H1 (cell line): ENCODE measurements around the gene HS6ST3. TPM values are rescaled to one million over a fixed set of nuclear protein-coding genes. Genes with fewer than 3 reads are reported as not detected.

Source experiments
- CTCF ChIA-PET: fragments of 300-600 bp; sonication (Branson Sonifier 250); formaldehyde crosslinking; loops from one replicate; lab custom pipeline; 2021; ENCODE audit not compliant: partially characterized antibody; lab: Charles Lee
- POLR2A ChIA-PET: fragments of 300-600 bp; sonication (Branson Sonifier 250); formaldehyde crosslinking; loops from one replicate; lab custom pipeline; 2021; ENCODE audit warnings: inconsistent platforms; ENCODE audit not compliant: partially characterized antibody; lab: Charles Lee
- DNase-seq, 2 experiments: peaks; one replicate each; pipeline versions ENCODE4 v3.0.0 to v3.0.0-alpha.2; 2010 to 2022; ENCODE audit warnings: low spot score in 2 of 2, low read depth in 1 of 2, mixed read lengths in 1 of 2
- FAIRE-seq: peaks from 2 replicates; lab custom pipeline; 2011; peaks lifted over from hg19 to GRCh38; lab: Jason Lieb, UNC
- H2AFZ ChIP-seq: 2 replicates; pipeline ENCODE4 v1.8.1; 2012; ENCODE audit warnings: low read length, inconsistent platforms
- H2AK5ac ChIP-seq: 2 replicates; pipeline ENCODE4 v1.6.1; 2013; ENCODE audit warnings: low read depth, low read length
- H2BK120ac ChIP-seq: replicated peaks from 2 replicates; pipeline ENCODE3; 2013; ENCODE audit warnings: low read depth, low read length, inconsistent platforms
- H2BK12ac ChIP-seq: 2 replicates; pipeline ENCODE4 v1.6.1; 2013; ENCODE audit warnings: low read depth, low read length
- H2BK15ac ChIP-seq: 2 replicates; pipeline ENCODE4 v1.6.1; 2013; ENCODE audit warnings: low read length
- H2BK20ac ChIP-seq: 2 replicates; pipeline ENCODE4 v1.6.1; 2013; ENCODE audit warnings: low read length
- H2BK5ac ChIP-seq: 2 replicates; pipeline ENCODE4 v1.6.1; 2013; ENCODE audit warnings: low read depth, low read length
- H3K14ac ChIP-seq: 2 replicates; pipeline ENCODE4 v1.6.1; 2013; ENCODE audit warnings: inconsistent platforms; ENCODE audit not compliant: insufficient read length
- H3K18ac ChIP-seq: 2 replicates; pipeline ENCODE4 v1.6.1; 2013; ENCODE audit warnings: low read length; ENCODE audit errors: extremely low read depth
- H3K23ac ChIP-seq: 2 replicates; pipeline ENCODE4 v1.6.1; 2013; ENCODE audit warnings: inconsistent platforms; ENCODE audit not compliant: insufficient read length
- H3K23me2 ChIP-seq: 2 replicates; pipeline ENCODE4 v1.6.1; 2013; ENCODE audit warnings: low read depth, low read length
- H3K27ac ChIP-seq: 2 replicates; pipeline ENCODE4 v1.6.1; 2011; ENCODE audit warnings: low read depth, low read length, inconsistent platforms
- H3K27me3 ChIP-seq, 4 experiments: replicated peaks in 1 of 4; 1 replicate in 1 of 4; 2 replicates in 3 of 4; pipeline versions ENCODE4 v1.6.1 to v1.8.1; 2011 to 2013; ENCODE audit warnings: low read length in 3 of 4, mild to moderate bottlenecking in 3 of 4, inconsistent platforms in 2 of 4, mixed read lengths in 2 of 4, moderate library complexity in 1 of 4; ENCODE audit not compliant: control insufficient read depth in 3 of 4, insufficient read depth in 3 of 4; ENCODE audit errors: extremely low read depth in 1 of 4
- H3K36me3 ChIP-seq, 4 experiments: 2 replicates each; pipeline versions ENCODE4 v1.6.1 to v1.8.1; 2011 to 2013; ENCODE audit warnings: mild to moderate bottlenecking in 4 of 4, low read length in 3 of 4, moderate library complexity in 2 of 4, control low read depth in 1 of 4, inconsistent platforms in 1 of 4; ENCODE audit not compliant: insufficient read depth in 4 of 4, control insufficient read depth in 2 of 4
- H3K4ac ChIP-seq: replicated peaks from 2 replicates; pipeline ENCODE3; 2013; ENCODE audit warnings: low read length, low read depth, mixed read lengths, inconsistent platforms; ENCODE audit not compliant: insufficient read length
- H3K4me1 ChIP-seq, 4 experiments: replicated peaks in 1 of 4; 1 replicate in 1 of 4; 2 replicates in 3 of 4; pipeline versions ENCODE4 v1.6.1 to v1.8.1; 2011 to 2013; ENCODE audit warnings: low read length in 3 of 4, inconsistent platforms in 2 of 4, mixed read lengths in 1 of 4; ENCODE audit not compliant: insufficient read depth in 4 of 4, control insufficient read depth in 3 of 4
- H3K4me2 ChIP-seq, 2 experiments: 2 replicates each; pipeline versions ENCODE4 v1.6.1 to v1.8.1; 2011 to 2013; ENCODE audit warnings: low read depth in 2 of 2, low read length in 2 of 2, control low read depth in 1 of 2, inconsistent platforms in 1 of 2, mild to moderate bottlenecking in 1 of 2; ENCODE audit not compliant: insufficient read depth in 1 of 2
- H3K4me3 ChIP-seq, 4 experiments: fragments of 200-600, 300-600 bp in 1 of 4; sonication (generic), shearing (Covaris generic), sonication (Bioruptor Twin) in 1 of 4; 2 replicates each; pipeline versions ENCODE4 v1.5.1 to v1.8.1; 2011 to 2016; ENCODE audit warnings: low read length in 4 of 4, low read depth in 3 of 4, control low read depth in 2 of 4, inconsistent platforms in 2 of 4, mild to moderate bottlenecking in 2 of 4, mixed read lengths in 1 of 4, moderate library complexity in 1 of 4; ENCODE audit not compliant: insufficient read depth in 2 of 4; ENCODE audit errors: extremely low read depth in 1 of 4
- H3K56ac ChIP-seq: replicated peaks from 2 replicates; pipeline ENCODE3; 2013; ENCODE audit warnings: low read depth, mild to moderate bottlenecking, mixed read lengths, low read length, inconsistent platforms; ENCODE audit not compliant: insufficient read length
- H3K79me1 ChIP-seq: 2 replicates; pipeline ENCODE4 v1.6.1; 2013; ENCODE audit warnings: low read depth, low read length, control low read depth
- H3K79me2 ChIP-seq, 2 experiments: 2 replicates each; pipeline versions ENCODE4 v1.6.1 to v1.8.1; 2012 to 2013; ENCODE audit warnings: low read length in 2 of 2, mild to moderate bottlenecking in 2 of 2, inconsistent platforms in 1 of 2; ENCODE audit not compliant: insufficient read depth in 2 of 2, control insufficient read depth in 1 of 2
- H3K9ac ChIP-seq, 4 experiments: replicated peaks in 1 of 4; 1 replicate in 1 of 4; 2 replicates in 3 of 4; pipeline versions ENCODE4 v1.6.1 to v1.8.1; 2011 to 2013; ENCODE audit warnings: low read depth in 3 of 4, low read length in 3 of 4, control low read depth in 2 of 4, mild to moderate bottlenecking in 2 of 4, moderate library complexity in 2 of 4, inconsistent platforms in 1 of 4; ENCODE audit errors: extremely low read depth in 1 of 4
- H3K9me3 ChIP-seq, 2 experiments: 2 replicates each; pipeline versions ENCODE4 v1.6.1 to v1.8.1; 2012 to 2013; ENCODE audit warnings: mild to moderate bottlenecking in 2 of 2, moderate library complexity in 2 of 2, control low read depth in 1 of 2, inconsistent platforms in 1 of 2, low read depth in 1 of 2, low read length in 1 of 2, mixed read lengths in 1 of 2; ENCODE audit not compliant: insufficient read depth in 2 of 2
- H4K20me1 ChIP-seq, 2 experiments: replicated peaks in 1 of 2; 2 replicates each; pipeline versions ENCODE3 to v1.8.1; 2011 to 2013; ENCODE audit warnings: inconsistent platforms in 2 of 2, low read length in 2 of 2, mild to moderate bottlenecking in 1 of 2; ENCODE audit not compliant: insufficient read depth in 2 of 2, control insufficient read depth in 1 of 2
- H4K5ac ChIP-seq: 2 replicates; pipeline ENCODE4 v1.6.1; 2013; ENCODE audit warnings: low read length, low read depth, mixed read lengths, inconsistent platforms; ENCODE audit not compliant: insufficient read length
- H4K8ac ChIP-seq: 2 replicates; pipeline ENCODE4 v1.8.0; 2013; ENCODE audit warnings: mild to moderate bottlenecking, moderate library complexity, low read length, inconsistent platforms; ENCODE audit not compliant: insufficient read depth; ENCODE audit errors: extremely low read depth
- H4K91ac ChIP-seq: replicated peaks from 2 replicates; pipeline ENCODE3; 2013; ENCODE audit warnings: low read length, mixed read lengths, inconsistent platforms; ENCODE audit not compliant: insufficient read length
- BCL11A ChIP-seq, 2 experiments: IDR thresholded peaks; one replicate each; pipeline ENCODE4 v1.6.1; 2011; ENCODE audit warnings: low read depth in 2 of 2, low read length in 2 of 2, mild to moderate bottlenecking in 2 of 2
- CBX5 ChIP-seq: fragments of 300-800, 300-1000 bp; sonication (generic); IDR thresholded peaks from 2 replicates; pipeline ENCODE4 v1.7.1; 2016; ENCODE audit warnings: antibody characterized with exemption, low read length, low read depth
- JUND ChIP-seq: IDR thresholded peaks from 2 replicates; pipeline ENCODE4 v1.6.1; 2011; ENCODE audit warnings: mild to moderate bottlenecking, improper control_type of control experiment, low read length
- KDM4A ChIP-seq: IDR thresholded peaks from one replicate; pipeline ENCODE4 v1.7.1; 2012; ENCODE audit warnings: low read depth, mild to moderate bottlenecking, moderate library complexity, low read length, inconsistent platforms; ENCODE audit not compliant: severe bottlenecking
- PHF8 ChIP-seq: fragments of 200-600 bp; sonication (generic); conservative IDR thresholded peaks from 2 replicates; pipeline ENCODE4 v1.7.1; 2012; ENCODE audit warnings: low read depth, mild to moderate bottlenecking, inconsistent platforms, low read length, moderate library complexity
- SAP30 ChIP-seq: fragments of 300-600 bp; sonication (generic); IDR thresholded peaks from 2 replicates; pipeline ENCODE4 v1.7.1; 2012; ENCODE audit warnings: low read length, moderate library complexity, mild to moderate bottlenecking, inconsistent platforms; ENCODE audit not compliant: insufficient read depth, insufficient replicate concordance
- SP4 ChIP-seq: IDR thresholded peaks from 2 replicates; pipeline ENCODE4 v1.6.1; 2012; ENCODE audit warnings: low read length, inconsistent platforms
- WGBS, 2 experiments: shearing (Covaris generic) in 1 of 2; methylation state at CpG; one replicate each; pipeline versions ENCODE4 v1.1.6 to v1.1.7; 2013 to 2015; ENCODE audit warnings: low lambda C conversion rate in 2 of 2, mixed read lengths in 2 of 2, inconsistent platforms in 1 of 2, low coverage in 1 of 2, missing lambda C conversion rate in 1 of 2; ENCODE audit not compliant: insufficient replicate concordance in 2 of 2, insufficient coverage in 1 of 2, insufficient read length in 1 of 2; ENCODE audit errors: extremely low coverage in 1 of 2, missing lambda C conversion rate in 1 of 2; 5-methylcytosine and 5-hydroxymethylcytosine counted together
- polyA plus RNA-seq, 7 experiments: library from polyadenylated mRNA; depleted of rRNA in 3 of 7; stranded (reverse) in 5 of 7; unstranded in 2 of 7; fragments of >200 nt in 5 of 7; fragments of 200-250 nt in 2 of 7; gene quantifications; 1 replicate in 5 of 7; 2 replicates in 1 of 7; 4 replicates in 1 of 7; pipeline versions ENCODE4 v1.2.1 to v1.2.3, GENCODE V29; 2011 to 2013; ENCODE audit warnings: missing spikeins in 2 of 7, mixed read lengths in 2 of 7
- total RNA-seq: library from RNA; stranded (reverse); fragmentation: NEBNext Ultra II Directional; extraction: Animal tissue kit (Norgen Biotek cat#: 25700); gene quantifications from 2 replicates; pipeline ENCODE4 v1.2.1, GENCODE V29; 2021

HS6ST3 gene
- total and polyA plus RNA-seq, 2 of the 8 experiments (the other 6 are each of a cell fraction or from before 2014, with no cell fraction given), result 0.45 to 1.2 TPM

- TF ChIP-seq SAP30 (no peak), JUND (no peak), PHF8 (no peak), KDM4A (no peak), CBX5 (no peak), SP4 (no peak), BCL11A (IDR thresholded peaks at IDR 0.05; ENCODE audit: low read depth in 2 of 2, low read length in 2 of 2) (no peak)
- no peak overlapping the region for H3K9ac ChIP-seq
- no peak overlapping the region for H3K18ac ChIP-seq
- H3K4me3 ChIP-seq, result no peak overlapping the region
- H3K9me3 ChIP-seq, result no peaks in the 10 kb centered on the region
- H3K79me2 ChIP-seq, result no peaks in the 10 kb centered on the region
- H3K4me2 ChIP-seq, result no peak overlapping the region
- no peak overlapping the region for H3K56ac ChIP-seq
- no peak overlapping the region for H2AFZ ChIP-seq
- H4K5ac ChIP-seq, result no peak overlapping the region
- no peak overlapping the region for H4K91ac ChIP-seq
- H3K14ac ChIP-seq, result no peak overlapping the region
- no peak overlapping the region for H3K23ac ChIP-seq
- H3K27me3 ChIP-seq, result no peaks in the 10 kb centered on the region
- H3K4ac ChIP-seq, result no peak overlapping the region
- H3K79me1 ChIP-seq, result no peaks in the 10 kb centered on the region
- H2BK15ac ChIP-seq, result no peak overlapping the region
- no peaks in the 10 kb centered on the region for H3K4me1 ChIP-seq
- no peaks in the 10 kb centered on the region for H3K36me3 ChIP-seq
- H3K23me2 ChIP-seq, result no peaks in the 10 kb centered on the region
- no peak overlapping the region for H2AK5ac ChIP-seq
- WGBS, 2 experiments, result 98% methylated on average over 3 of the region's 3 CpGs; no CpG with 5 or more reads in 1 of the 2 experiments
- FAIRE-seq, result no peak
- H4K20me1 ChIP-seq, result no peaks in the 10 kb centered on the region
- ChIA-PET CTCF (interaction anchor here (1.2 kb wide), 1 partner anchor 15 kb away, joined by 4 read pairs; no protein-coding TSS in a partner anchor), POLR2A (no interaction called here)
- no peak overlapping the region for H2BK5ac ChIP-seq
- H2BK20ac ChIP-seq, result no peak overlapping the region
- H2BK120ac ChIP-seq, result no peak overlapping the region
- no peak overlapping the region for H4K8ac ChIP-seq
- H2BK12ac ChIP-seq, result 0 out of 2 replicates have a peak overlapping the region, but pooled peaks have one; percentile 46
- no peak for DNase-seq
- no peak overlapping the region for H3K27ac ChIP-seq
Observed at GRCh38 chr13:96780105-96780504, 690.2 kb downstream of the HS6ST3 start.
